ENCODE data around the gene CATSPER3.

DNA sequence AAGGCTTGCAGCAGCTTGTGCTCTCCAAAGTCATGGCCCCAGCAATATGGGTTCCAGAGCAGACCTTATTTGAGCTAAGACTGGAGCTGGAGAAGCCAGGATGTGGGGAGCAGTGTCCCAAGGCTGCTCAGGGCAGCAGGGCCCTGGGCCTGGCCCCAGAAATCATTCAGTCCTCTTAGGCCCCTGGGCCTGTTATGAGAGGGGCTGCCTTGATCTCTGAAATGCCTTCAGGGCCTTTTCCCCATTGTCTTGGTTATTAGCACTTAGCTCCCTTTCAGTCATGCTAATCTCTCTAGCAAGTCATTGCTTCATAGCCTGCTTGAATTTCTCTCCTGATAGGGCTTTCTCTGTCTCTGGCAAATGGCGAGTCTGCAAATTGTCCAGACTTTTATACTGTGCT is 9.1 kb downstream of the CATSPER3 start:
- TF ChIP-seq EZH2 (IDR thresholded peaks at IDR 0.05; ENCODE audit: low read length, missing control alignments): no peak
- TF ChIP-seq, protein P1, sequence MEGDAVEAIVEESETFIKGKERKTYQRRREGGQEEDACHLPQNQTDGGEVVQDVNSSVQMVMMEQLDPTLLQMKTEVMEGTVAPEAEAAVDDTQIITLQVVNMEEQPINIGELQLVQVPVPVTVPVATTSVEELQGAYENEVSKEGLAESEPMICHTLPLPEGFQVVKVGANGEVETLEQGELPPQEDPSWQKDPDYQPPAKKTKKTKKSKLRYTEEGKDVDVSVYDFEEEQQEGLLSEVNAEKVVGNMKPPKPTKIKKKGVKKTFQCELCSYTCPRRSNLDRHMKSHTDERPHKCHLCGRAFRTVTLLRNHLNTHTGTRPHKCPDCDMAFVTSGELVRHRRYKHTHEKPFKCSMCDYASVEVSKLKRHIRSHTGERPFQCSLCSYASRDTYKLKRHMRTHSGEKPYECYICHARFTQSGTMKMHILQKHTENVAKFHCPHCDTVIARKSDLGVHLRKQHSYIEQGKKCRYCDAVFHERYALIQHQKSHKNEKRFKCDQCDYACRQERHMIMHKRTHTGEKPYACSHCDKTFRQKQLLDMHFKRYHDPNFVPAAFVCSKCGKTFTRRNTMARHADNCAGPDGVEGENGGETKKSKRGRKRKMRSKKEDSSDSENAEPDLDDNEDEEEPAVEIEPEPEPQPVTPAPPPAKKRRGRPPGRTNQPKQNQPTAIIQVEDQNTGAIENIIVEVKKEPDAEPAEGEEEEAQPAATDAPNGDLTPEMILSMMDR (conservative IDR thresholded peaks at IDR 0.05 in 1 of 2, IDR thresholded peaks at IDR 0.05 in 1 of 2; ENCODE audit: low read depth in 1 of 2, low read length in 2 of 2): no peak

All from fibroblast of lung (primary cell).